Endodermal cell (in vitro differentiated cells): ENCODE data around the gene SMPX. TPM values are rescaled to one million over a fixed set of nuclear protein-coding genes. Genes with fewer than 3 reads are reported as not detected.

Experiments
- DNase-seq: peaks from one replicate; pipeline ENCODE4 v3.0.0-alpha.2; 2017
- H3K27ac ChIP-seq: 2 replicates; pipeline ENCODE4 v1.5.1; 2013; ENCODE audit warnings: mild to moderate bottlenecking, low read depth, low read length, moderate library complexity
- H3K27me3 ChIP-seq: 2 replicates; pipeline ENCODE4 v1.6.1; 2013; ENCODE audit warnings: mild to moderate bottlenecking, low read length, moderate library complexity; ENCODE audit not compliant: insufficient read depth, control insufficient read depth, poor library complexity, severe bottlenecking
- H3K36me3 ChIP-seq: 2 replicates; pipeline ENCODE4 v1.7.0; 2013; ENCODE audit warnings: mild to moderate bottlenecking, low read length, moderate library complexity; ENCODE audit not compliant: control insufficient read depth, insufficient read depth
- H3K4me1 ChIP-seq: one replicate; pipeline ENCODE4 v1.7.0; 2013; ENCODE audit warnings: low read length; ENCODE audit not compliant: control insufficient read depth, insufficient read depth
- H3K4me3 ChIP-seq: 2 replicates; pipeline ENCODE4 v1.5.1; 2013; ENCODE audit warnings: mild to moderate bottlenecking, low read length, moderate library complexity
- H3K9ac ChIP-seq: 2 replicates; pipeline ENCODE4 v1.6.1; 2013; ENCODE audit warnings: mild to moderate bottlenecking, low read length, moderate library complexity; ENCODE audit not compliant: poor library complexity, severe bottlenecking; ENCODE audit errors: extremely low read depth
- H3K9me3 ChIP-seq: 2 replicates; pipeline ENCODE4 v1.6.1; 2013; ENCODE audit warnings: mild to moderate bottlenecking, low read length, moderate library complexity; ENCODE audit not compliant: control insufficient read depth
- H3K27ac Mint-ChIP-seq: 2 replicates; pipeline ENCODE4 v1.8.0; 2020; ENCODE audit warnings: mixed read lengths
- H3K27me3 Mint-ChIP-seq: 2 replicates; pipeline ENCODE4 v1.8.0; 2021; ENCODE audit warnings: mild to moderate bottlenecking, mixed read lengths; ENCODE audit not compliant: insufficient read depth
- H3K36me3 Mint-ChIP-seq: 2 replicates; pipeline ENCODE4 v1.8.0; 2020; ENCODE audit warnings: low read depth, mixed read lengths
- H3K4me1 Mint-ChIP-seq: 2 replicates; pipeline ENCODE4 v1.8.0; 2020; ENCODE audit warnings: mixed read lengths
- H3K4me3 Mint-ChIP-seq: 2 replicates; pipeline ENCODE4 v1.8.0; 2020; ENCODE audit warnings: mild to moderate bottlenecking, moderate library complexity, mixed read lengths
- H3K9me3 Mint-ChIP-seq: 2 replicates; pipeline ENCODE4 v1.8.0; 2020; ENCODE audit warnings: mild to moderate bottlenecking, mixed read lengths
- WGBS, 2 experiments: methylation state at CpG; one replicate each; pipeline versions ENCODE4 v1.1.5 to v1.1.7; 2013; ENCODE audit warnings: missing lambda C conversion rate in 2 of 2, mixed read lengths in 1 of 2; ENCODE audit not compliant: insufficient coverage in 1 of 2, insufficient read length in 1 of 2; 5-methylcytosine and 5-hydroxymethylcytosine counted together
- total RNA-seq, 2 donors: library from RNA; stranded (reverse); fragmentation: NEBNext Ultra II Directional in 1 of 2; extraction: Animal tissue kit (Norgen Biotek cat#: 25700) in 1 of 2; gene quantifications; 2 replicates in 1 of 2; 3 replicates in 1 of 2; pipeline ENCODE4 v1.2.1, GENCODE V29; 2021
- TF ChIP-seq, protein P1 (sequence below): fragments of 200-600 bp; sonication (generic); conservative IDR thresholded peaks from 2 replicates; pipeline ENCODE4 v1.5.0; 2021; ENCODE audit warnings: antibody characterized with exemption, mild to moderate bottlenecking

The SMPX gene
- total RNA-seq, 2 donors from 2014 or later: 0.31 TPM; not detected in 1

DNA sequence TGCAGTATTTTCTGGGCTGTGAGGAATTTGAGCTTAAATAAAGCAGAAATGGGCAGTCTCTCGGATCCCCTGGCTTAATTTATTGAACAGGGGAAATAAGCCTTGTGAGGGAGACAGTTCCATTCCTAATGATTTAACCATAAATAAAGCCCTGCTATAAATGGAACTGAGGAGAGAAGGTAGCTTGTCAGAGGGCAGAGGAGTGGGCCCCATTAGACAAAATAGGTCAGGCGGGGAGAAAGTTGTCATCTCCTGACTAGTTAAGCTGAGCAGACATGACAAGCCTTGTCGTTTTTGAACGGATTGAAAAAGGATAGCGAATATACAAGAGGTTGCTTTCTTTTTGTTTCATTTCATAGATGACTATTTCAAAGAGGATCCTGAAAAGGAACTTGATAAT, 39.3 kb downstream of the SMPX start:
- no peaks in the 10 kb centered on the region for H3K36me3 Mint-ChIP-seq
- H3K4me3 Mint-ChIP-seq: no peak overlapping the region
- H3K4me1 Mint-ChIP-seq: peaks cover 4% of the 10 kb centered on the region
- Histone ChIP-seq H3K36me3 (no peaks in the 10 kb centered on the region), H3K4me1 (no peaks in the 10 kb centered on the region), H3K4me3 (no peak overlapping the region), H3K9me3 (no peaks in the 10 kb centered on the region), H3K27me3 (no peaks in the 10 kb centered on the region), H3K9ac (no peak overlapping the region), H3K27ac (no peak overlapping the region)
- 91 to 97% methylated on average over 4 to 5 of the region's 5 CpGs for WGBS, 2 experiments
- TF ChIP-seq, protein P1, sequence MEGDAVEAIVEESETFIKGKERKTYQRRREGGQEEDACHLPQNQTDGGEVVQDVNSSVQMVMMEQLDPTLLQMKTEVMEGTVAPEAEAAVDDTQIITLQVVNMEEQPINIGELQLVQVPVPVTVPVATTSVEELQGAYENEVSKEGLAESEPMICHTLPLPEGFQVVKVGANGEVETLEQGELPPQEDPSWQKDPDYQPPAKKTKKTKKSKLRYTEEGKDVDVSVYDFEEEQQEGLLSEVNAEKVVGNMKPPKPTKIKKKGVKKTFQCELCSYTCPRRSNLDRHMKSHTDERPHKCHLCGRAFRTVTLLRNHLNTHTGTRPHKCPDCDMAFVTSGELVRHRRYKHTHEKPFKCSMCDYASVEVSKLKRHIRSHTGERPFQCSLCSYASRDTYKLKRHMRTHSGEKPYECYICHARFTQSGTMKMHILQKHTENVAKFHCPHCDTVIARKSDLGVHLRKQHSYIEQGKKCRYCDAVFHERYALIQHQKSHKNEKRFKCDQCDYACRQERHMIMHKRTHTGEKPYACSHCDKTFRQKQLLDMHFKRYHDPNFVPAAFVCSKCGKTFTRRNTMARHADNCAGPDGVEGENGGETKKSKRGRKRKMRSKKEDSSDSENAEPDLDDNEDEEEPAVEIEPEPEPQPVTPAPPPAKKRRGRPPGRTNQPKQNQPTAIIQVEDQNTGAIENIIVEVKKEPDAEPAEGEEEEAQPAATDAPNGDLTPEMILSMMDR: no peak
- H3K27ac Mint-ChIP-seq: no peak overlapping the region
- peaks cover 1% of the 10 kb centered on the region for H3K9me3 Mint-ChIP-seq
- DNase-seq: no peak
- H3K27me3 Mint-ChIP-seq: no peaks in the 10 kb centered on the region

DNA sequence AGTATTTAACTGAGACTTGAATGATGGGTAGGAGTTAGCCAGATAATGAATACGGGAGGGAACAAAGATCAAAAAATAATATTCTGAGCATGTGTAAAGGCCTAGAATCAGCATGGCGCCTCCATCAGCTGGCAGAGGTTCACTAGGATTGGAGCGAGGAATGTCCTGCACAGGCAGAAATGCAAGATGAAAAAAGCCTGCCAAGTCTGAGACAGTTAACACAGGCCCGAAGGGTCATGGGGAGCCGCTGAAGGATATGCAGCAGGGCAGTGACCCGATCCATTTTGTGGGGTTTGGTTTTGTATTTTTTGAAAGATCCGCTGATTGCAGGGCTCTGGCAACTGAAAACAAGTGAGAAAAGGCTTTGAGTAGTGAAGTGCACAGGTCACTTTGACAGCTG, 40.1 kb downstream of the SMPX start:
- Mint-ChIP-seq H3K36me3 (no peaks in the 10 kb centered on the region), H3K4me1 (peaks cover 4% of the 10 kb centered on the region), H3K27ac (no peak overlapping the region), H3K4me3 (no peak overlapping the region), H3K27me3 (no peaks in the 10 kb centered on the region), H3K9me3 (peaks cover 6% of the 10 kb centered on the region)
- no peaks in the 10 kb centered on the region for H3K27me3 ChIP-seq
- DNase-seq: no peak
- no peak overlapping the region for H3K9ac ChIP-seq
- no peaks in the 10 kb centered on the region for H3K4me1 ChIP-seq
- no peak overlapping the region for H3K27ac ChIP-seq
- H3K36me3 ChIP-seq: no peaks in the 10 kb centered on the region
- 87 to 90% methylated on average over 4 to 7 of the region's 7 CpGs for WGBS, 2 experiments
- no peak overlapping the region for H3K4me3 ChIP-seq
- TF ChIP-seq, protein P1: no peak
- H3K9me3 ChIP-seq: no peaks in the 10 kb centered on the region

DNA sequence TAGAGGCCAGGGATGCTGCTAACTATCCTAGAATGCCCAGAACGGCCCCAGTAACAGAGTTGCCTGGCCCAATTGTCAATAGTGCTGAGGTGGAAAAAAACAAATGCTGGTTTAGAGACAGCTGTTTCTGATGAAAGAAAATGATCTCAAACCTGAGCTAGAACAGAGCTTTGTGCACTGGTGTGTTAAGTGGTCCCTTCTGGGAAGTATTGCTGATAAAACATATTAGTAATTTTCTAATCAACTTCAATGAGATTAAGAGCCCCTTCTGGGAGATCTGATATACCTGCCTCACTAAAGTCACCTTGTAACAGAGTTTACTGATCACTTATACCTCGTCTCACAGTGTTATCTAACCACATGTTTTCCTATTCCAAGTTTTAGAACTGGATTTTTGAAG, 42.1 kb downstream of the SMPX start:
- peaks cover 4% of the 10 kb centered on the region for H3K4me1 Mint-ChIP-seq
- WGBS, 2 experiments: 93% methylated on average over 2 of the region's 2 CpGs; no CpG with 5 or more reads in 1 of the 2 experiments
- TF ChIP-seq, protein P1: no peak
- no peak overlapping the region for H3K4me3 Mint-ChIP-seq
- no peak overlapping the region for H3K9ac ChIP-seq
- no peaks in the 10 kb centered on the region for H3K9me3 ChIP-seq
- no peak overlapping the region for H3K27ac ChIP-seq
- H3K36me3 Mint-ChIP-seq: no peaks in the 10 kb centered on the region
- H3K4me3 ChIP-seq: no peak overlapping the region
- H3K27me3 ChIP-seq: no peaks in the 10 kb centered on the region
- H3K27me3 Mint-ChIP-seq: no peaks in the 10 kb centered on the region
- H3K27ac Mint-ChIP-seq: no peak overlapping the region
- peaks cover 6% of the 10 kb centered on the region for H3K9me3 Mint-ChIP-seq
- H3K4me1 ChIP-seq: no peaks in the 10 kb centered on the region
- no peaks in the 10 kb centered on the region for H3K36me3 ChIP-seq
- no peak for DNase-seq
